ENCODE results near the gene PLEKHO2.

Gene PLEKHO2

GRCh38 chr15:64828985-64829384, 12.7 kb upstream of the PLEKHO2 start:
- DNase-seq: no peak

GRCh38 chr15:64833690-64834089, 8.0 kb upstream of the PLEKHO2 start:
- DNase-seq: no peak

DNA sequence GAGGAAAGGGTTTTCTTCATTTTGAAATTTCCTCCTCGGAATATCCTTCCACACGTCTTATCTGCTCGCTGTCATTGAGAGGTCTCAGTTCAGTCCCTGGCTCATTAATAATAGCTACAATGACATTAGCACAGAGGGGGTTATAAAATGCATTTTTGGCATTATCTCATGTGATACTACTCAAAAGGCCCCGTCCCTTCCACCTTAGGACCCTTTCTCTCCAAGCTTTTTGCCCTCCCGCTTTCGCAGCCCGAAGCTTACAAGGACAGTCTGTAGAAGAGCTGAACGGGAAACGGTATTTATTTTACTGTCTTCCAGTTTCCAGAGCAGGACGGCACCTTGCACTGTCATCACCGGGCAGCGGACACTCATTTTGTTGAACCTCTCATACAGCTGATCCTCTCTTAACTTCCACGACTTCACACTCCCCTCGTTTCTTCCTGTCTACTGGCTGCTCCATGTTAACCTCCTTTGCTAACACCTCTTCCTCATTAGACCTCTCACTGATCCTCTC, 5.6 kb upstream of the PLEKHO2 start:
- no peak for DNase-seq

DNA sequence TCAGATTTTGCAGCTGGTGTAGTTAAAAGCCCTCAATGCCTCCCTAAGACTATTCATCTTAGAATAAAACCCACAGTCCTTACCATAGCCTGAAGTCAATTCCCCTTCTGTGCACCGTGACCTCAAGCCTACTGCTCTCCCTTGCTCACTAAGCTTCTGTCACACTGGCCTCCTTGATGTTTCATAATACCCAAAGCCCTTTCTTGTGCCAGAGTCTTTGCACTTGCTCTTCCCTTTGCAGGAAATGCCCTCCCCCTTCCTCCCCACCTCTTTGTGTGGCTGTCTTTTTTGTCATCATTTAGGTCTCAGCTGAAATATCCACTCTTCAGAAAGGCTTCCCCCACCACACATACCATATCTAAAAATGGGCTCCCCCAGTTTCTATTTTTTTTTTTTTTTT, 4.2 kb upstream of the PLEKHO2 start:
- DNase-seq: no peak

GRCh38 chr15:64841060-64841343, 713 bp upstream of the PLEKHO2 start:
- no peak for DNase-seq

DNA sequence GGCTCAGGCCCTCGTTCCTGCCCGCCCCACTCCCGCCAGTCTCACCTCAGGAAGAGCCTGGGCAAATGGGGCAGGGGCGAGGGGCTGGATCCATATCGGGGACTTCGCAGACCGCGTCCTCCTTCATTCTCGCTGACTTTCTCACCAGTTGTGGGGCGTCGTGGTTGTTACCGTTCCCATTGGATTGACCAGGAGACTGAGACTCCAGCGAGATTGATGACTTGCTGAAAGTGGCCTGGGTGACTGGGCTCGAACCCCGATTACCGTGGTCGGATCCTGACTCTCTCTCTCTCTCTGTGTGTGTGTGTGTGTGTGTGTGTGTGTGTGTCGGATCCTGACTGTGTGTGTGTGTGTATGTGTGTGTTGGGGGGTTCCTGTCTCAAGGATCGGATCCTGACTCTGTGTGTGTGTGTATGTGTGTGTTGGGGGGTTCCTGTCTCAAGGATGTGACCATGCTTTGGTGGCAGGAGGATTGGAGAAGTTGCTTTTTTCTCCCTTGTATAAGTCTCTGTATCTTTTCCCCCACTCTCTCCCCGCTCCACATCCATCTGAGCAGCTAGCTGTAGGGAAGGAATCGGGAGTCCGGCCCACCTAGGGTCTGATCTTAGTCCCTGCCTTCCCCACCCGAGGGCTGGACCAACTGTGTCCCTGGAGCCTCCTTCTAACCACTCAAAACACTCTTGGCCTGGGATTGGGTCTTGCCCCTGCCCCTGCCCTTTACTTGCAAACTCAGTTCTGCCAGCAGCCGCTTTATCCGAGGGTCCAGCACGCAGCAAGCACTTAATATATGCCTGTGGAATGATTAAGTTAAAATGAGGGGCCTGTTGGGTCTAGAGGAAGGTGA, 603 bp downstream of the PLEKHO2 start:
- no peak for DNase-seq

GRCh38 chr15:64842986-64843561, 1.4 kb downstream of the PLEKHO2 start:
- DNase-seq: no peak

DNA sequence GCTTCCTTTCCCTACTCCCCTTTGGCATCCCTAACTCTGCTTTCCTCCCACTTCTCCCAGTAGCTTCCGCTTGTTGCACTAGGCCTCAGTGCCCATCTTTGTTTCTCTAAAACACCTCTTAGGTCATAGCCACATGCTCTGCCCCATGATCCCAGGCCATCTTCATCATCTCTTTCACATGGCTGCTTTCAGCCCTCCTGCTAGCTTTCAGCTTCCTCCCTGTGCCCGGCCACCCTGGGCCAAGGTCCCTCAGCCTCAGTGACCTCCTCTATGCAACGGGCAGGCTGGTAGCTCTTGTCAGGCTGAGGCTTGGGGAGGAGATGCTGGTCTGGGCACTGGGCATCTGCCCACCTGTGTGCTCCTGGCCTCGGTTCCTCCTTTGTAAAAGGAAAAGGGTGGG, 2.3 kb downstream of the PLEKHO2 start:
- no peak for DNase-seq

GRCh38 chr15:64844576-64845145, 2.9 kb downstream of the PLEKHO2 start:
- DNase-seq: no peak

DNA sequence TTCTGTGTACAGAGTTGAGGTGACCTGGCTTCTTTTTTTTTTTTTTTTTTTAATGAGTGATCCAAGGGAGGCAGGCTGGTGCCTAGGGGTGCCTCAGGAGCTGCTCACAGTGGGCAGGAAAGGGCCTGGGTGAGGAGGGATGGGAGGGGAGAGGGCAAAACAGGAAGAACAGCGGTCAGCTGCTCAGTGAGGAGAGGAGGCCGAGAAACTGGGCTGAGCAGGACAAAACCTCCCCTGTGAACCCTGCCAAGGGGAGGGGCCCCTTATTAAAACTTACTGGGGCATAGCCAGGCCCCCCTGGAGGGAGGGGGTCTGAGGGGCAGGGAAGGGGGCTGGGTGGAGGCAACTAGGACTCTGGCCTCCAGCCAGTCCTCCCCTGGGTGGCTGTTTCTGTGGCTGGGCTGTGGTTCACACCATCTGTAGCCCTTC, 3.5 kb downstream of the PLEKHO2 start:
- no peak for DNase-seq

DNA sequence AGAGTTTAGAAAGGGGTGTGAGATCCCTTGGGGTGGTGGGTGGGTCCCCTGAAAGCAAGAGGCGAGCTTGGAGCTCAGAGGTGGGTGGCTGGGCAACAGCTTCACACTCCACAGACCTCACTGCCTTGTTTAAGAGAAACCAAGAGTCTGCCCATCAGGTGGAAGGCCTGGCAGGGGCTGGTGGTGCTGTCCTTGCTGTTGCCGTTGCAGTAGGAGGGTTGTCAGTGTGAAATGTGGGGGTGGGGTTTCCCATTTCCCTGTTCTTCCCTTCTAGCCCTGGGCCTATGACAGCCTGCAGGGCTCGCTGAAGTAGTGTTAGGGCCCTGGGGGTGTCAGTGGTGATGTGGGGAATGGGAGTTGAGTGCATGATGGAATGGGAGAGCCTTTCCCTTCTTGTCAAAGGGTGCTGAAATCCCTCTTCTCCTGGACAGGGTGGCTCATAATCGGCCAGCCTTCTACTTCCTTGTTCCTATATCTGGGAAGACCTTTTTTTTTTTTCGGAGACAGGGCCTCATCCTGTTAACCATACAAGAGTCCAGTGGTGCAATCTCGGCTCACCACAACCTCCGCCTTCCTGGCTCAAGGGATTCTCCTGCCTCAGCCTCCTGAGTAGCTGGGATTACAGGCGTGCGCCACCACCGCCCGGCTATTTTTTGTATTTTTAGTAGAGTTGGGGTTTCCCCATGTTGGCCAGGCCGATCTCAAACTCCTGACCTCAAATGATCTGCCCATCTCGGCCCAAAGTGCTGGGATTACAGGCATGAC, 4.3 kb downstream of the PLEKHO2 start:
- no peak for DNase-seq

GRCh38 chr15:64847016-64847415, 5.3 kb downstream of the PLEKHO2 start:
- DNase-seq: no peak

- no peak for DNase-seq
Observed at GRCh38 chr15:64847448-64847847, 5.7 kb downstream of the PLEKHO2 start.

DNA sequence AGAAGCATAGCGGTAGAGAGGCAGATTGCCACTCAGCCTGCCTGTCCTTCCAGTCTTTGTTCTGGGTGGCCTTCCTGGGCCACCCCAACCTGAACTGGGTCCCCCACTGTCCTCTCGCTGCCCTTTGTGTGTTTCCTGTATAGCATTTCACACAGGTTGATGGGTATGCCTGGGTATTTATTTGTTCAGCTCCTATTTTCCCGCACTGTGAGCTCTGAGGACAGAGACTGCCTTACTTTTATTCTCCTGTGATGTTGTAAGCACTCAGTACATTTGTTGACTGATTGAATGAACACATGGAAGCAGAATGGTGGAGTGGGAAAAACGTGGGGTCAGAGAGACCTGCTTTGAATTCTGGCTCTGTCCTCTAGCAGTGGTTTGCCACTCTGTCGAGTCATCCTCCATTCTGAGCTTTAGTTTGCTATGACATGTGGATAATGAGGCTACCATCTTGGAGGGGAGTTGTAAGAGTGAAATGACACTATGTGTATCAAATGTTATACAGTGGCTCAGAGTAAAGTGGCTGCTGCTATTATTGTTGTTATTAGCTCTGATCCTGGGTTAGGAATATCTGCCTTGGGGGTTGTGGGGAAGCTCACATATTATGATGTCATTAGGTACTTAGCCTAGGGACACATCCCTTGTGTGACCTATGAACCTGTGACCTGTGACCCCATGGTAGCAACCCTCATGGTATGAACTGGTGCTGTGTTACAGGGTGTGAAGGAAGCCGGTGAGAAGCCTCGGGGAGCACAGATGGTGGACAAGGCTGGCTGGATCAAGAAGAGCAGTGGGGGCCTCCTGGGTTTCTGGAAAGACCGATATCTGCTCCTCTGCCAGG, 6.4 kb downstream of the PLEKHO2 start:
- DNase-seq: no peak

DNA sequence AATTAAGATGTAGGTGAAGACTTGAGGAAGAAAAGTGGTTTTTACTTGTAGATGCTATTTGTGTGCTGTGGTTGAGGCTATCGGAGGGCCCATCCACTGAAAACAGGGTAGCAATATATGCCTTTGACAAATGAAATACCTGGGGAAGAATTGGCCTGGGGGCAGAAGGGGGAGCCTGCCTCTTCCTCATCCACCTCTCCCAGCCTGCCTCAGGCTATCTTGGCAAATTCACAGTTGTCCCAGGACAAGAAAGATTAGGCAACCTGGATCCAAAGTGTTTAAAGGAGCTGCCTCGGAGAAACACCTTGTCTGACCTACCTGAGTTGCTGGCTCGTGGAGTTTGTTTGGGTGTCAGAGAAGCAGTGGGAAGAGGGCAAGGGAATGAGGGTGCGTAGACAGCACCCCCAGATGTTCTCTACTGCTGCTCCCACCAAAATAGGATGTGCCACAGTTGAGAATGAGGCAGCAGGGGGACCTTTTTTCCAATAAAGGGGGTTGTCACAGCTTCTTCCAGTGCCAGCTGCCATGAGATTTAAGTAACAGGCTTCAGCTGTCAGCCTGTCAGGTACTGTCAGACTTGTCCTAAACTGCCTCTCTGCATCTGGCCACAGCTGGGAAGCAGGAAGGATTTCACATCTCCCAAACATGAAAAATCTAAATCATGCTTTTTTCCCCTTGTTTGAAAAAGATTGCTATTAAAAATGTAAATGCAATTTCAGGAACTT, 9.2 kb downstream of the PLEKHO2 start:
- no peak for DNase-seq

- no peak for DNase-seq
Observed at GRCh38 chr15:64851503-64851840, 9.8 kb downstream of the PLEKHO2 start.

DNA sequence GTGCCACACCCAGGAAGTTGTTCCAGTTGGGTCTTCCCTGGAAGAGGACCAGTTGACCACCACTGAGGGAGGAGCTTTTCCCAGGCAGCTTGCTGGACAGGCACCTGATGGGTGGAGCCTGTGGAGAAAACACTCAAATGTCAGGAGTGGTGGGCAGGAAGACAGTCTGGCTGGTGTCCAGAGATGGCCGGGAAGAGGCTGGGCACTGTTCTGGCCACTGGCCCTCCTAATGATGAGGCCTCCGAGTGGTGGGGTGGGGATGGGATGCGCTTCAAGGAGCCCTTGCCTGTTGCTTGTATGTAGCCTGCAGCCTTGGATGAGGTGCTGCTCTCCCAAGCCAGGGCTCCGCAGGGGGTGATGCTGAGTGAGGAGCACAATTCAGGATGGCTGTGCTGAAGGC, 12.3 kb downstream of the PLEKHO2 start:
- no peak for DNase-seq

DNA sequence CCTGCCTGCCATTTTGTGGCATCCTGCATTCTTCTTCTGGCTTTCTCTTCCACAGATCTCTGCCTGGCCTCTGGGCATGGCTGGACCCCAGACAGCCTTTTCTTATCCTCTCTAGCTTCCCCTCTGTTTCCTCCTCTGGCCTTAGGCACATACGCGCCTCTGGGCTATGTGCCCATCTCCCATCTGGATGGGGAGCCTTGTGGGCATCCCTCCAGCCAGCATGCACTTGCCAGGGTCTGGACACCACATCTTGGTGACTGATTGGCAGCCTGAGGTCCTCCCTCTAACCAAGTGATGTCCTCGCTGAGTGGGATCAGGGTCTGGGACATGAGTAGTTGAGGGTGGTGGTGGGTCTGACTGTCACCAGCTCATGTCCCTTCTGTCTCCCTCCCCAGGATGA, 12.8 kb downstream of the PLEKHO2 start:
- DNase-seq: no peak

- DNase-seq: no peak
Observed at GRCh38 chr15:64855205-64855975, 13.7 kb downstream of the PLEKHO2 start.

DNA sequence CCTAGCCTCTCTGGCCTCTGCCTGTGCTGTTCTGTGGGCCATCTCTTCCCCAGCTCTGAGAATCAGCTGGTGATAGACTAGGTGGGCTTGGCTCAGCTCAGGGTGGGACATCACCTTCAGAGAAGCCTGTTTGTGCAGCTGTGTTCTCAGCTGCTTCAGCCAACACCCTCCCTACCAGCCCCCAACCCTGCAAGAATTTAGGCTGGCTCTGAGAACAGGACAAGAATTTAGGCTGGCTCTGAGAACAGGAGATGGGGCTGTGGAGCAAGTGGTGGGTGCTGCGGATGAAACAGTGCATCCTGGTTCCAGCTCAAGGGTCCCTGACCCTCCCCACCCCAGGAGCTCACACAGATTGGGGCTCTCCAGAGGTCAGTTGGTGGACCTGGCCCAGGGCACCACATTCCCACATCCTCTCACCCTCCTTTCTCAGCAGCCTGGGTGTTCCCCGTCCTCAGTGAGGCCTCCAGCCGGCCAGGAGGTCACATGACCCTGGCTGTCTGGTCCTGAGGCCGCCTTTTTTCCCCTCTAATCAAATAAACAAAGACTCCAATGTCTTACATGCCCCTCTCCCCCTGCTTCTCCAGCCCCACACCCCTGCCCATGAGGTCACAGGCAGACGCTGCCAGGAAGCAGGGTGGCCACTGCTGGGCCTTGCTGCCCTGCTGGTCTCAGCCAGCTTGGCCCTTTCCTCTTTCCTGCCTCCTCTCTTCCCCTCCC, 14.9 kb downstream of the PLEKHO2 start:
- DNase-seq: no peak

Data from activated gamma-delta T cell (primary cell).